ENCODE measurements around the gene HCFC2.

DNA sequence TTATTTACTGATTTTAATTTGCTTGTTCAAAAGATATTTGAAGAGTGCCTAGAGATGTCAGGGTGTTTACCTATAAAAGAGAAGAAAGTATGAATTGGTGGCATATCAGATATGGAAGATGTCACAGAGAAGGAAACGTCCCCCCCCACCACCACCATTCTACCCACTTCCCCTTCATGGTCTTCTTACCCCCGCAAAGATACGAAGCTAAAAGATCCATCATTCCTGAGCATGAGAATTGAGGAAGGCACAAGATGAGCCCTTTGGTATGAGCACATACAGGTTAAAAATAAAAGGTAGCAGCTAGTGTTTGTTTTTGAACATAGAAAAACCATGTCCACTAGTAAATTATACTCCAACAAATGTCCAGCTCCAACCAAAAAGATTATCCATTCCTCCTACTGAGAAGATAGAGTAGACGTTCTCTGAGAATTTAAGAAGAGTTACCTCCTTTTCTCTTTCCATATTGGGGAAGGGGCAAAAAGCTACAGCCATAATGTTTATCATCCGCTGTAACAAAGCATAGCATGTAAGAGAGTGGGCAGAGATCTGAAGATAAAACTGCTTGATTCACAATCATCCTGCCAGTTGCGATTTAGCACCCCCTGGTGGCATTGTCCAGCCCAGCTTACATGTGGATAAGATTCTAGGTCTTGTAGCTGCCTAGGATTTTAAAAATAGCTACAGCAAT is 44.6 kb downstream of the HCFC2 start:
- TF ChIP-seq ZNF302 (tag by site-specific recombination; IDR thresholded peaks at IDR 0.05; ENCODE audit: low read depth) (no peak), ZNF24 (tag by site-specific recombination; IDR thresholded peaks at IDR 0.05) (no peak), YY1 (tag by site-specific recombination; IDR thresholded peaks at IDR 0.05) (no peak)
- TF ChIP-seq, protein P1, sequence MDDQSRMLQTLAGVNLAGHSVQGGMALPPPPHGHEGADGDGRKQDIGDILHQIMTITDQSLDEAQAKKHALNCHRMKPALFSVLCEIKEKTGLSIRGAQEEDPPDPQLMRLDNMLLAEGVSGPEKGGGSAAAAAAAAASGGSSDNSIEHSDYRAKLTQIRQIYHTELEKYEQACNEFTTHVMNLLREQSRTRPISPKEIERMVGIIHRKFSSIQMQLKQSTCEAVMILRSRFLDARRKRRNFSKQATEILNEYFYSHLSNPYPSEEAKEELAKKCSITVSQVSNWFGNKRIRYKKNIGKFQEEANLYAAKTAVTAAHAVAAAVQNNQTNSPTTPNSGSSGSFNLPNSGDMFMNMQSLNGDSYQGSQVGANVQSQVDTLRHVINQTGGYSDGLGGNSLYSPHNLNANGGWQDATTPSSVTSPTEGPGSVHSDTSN (CRISPR knock-in tag; IDR thresholded peaks at IDR 0.05), result no peak
